ENCODE measurements around the gene DCLK1. TPM values are rescaled to one million over a fixed set of nuclear protein-coding genes. Genes with fewer than 3 reads are reported as not detected.

Gene DCLK1
- total RNA-seq, 4 donors from 2014 or later: 1.1 to 10.8 (median 6.7) TPM

GRCh38 chr13:35957996-35958395 is 173.2 kb downstream of the DCLK1 start:
- Histone ChIP-seq H3K27me3 (no peaks in the 10 kb centered on the region), H3K9me3 (no peaks in the 10 kb centered on the region), H3K36me3 (no peaks in the 10 kb centered on the region), H3K27ac (no peak overlapping the region), H3K4me3 (no peak overlapping the region), H3K4me1 (peaks cover 0 to 9% (median 0%) of the 10 kb centered on the region in 4 donors)
- WGBS, 2 donors (ENCODE audit: low coverage in 1 of 2): 80 to 87% methylated on average over 2 of the region's 2 CpGs
- DNase-seq: no peak
- intact Hi-C loops (cut with DNase I; ENCODE audit: low total_unique reads): no loop called here
- TF ChIP-seq, protein P1, sequence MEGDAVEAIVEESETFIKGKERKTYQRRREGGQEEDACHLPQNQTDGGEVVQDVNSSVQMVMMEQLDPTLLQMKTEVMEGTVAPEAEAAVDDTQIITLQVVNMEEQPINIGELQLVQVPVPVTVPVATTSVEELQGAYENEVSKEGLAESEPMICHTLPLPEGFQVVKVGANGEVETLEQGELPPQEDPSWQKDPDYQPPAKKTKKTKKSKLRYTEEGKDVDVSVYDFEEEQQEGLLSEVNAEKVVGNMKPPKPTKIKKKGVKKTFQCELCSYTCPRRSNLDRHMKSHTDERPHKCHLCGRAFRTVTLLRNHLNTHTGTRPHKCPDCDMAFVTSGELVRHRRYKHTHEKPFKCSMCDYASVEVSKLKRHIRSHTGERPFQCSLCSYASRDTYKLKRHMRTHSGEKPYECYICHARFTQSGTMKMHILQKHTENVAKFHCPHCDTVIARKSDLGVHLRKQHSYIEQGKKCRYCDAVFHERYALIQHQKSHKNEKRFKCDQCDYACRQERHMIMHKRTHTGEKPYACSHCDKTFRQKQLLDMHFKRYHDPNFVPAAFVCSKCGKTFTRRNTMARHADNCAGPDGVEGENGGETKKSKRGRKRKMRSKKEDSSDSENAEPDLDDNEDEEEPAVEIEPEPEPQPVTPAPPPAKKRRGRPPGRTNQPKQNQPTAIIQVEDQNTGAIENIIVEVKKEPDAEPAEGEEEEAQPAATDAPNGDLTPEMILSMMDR (IDR thresholded peaks at IDR 0.05): no peak
- TF ChIP-seq POLR2AphosphoS5 (IDR thresholded peaks at IDR 0.05): no peak
- TF ChIP-seq POLR2A (IDR thresholded peaks at IDR 0.05): no peak
- no peak for TF ChIP-seq EP300 (IDR thresholded peaks at IDR 0.05; ENCODE audit: low read depth)
- in situ Hi-C loops (cut with MboI; ENCODE audit: low pct_ligation_motif_present in 1 of 4, low pct_unique_long_range_greater_than_20kb in 1 of 4, low sequenced_read_pairs in 3 of 4): loop anchor here in 1 of 4 donors (25.0 kb wide), 1 partner anchor 779 kb away; no protein-coding TSS in a partner anchor

DNA sequence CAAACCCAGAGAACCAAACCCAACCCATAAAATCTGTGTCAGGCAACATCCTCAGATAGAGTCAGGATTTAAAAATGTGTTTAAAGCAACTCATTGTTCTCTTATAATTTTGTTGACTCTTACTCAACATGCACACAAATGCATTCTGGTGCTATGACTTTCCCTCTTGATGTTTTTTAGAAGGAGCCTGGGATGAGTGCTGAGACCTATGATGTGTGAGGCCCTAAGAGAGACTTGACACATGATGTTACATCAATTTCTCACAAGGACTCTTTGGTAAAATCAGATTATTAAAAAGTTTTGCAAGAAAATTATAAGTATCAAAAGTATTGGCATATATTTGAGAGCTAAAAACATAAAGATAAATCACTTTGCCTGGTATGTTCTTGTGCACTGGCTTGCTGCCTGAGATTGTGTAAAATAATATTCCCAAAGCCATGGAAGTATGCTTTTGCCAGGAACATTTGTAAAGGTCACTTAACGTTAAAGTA is 173.9 kb downstream of the DCLK1 start:
- Histone ChIP-seq H3K27me3 (no peaks in the 10 kb centered on the region), H3K9me3 (no peaks in the 10 kb centered on the region), H3K4me1 (peaks cover 0 to 9% (median 0%) of the 10 kb centered on the region in 4 donors), H3K36me3 (no peaks in the 10 kb centered on the region), H3K4me3 (no peak overlapping the region), H3K27ac (peak overlapping the region in 1 of 4 donors; percentile 47)
- DNase-seq: no peak
- in situ Hi-C loops (cut with MboI; ENCODE audit: low pct_ligation_motif_present in 1 of 4, low pct_unique_long_range_greater_than_20kb in 1 of 4, low sequenced_read_pairs in 3 of 4) (loop anchor here in 1 of 4 donors (25.0 kb wide), 1 partner anchor 780 kb away; no protein-coding TSS in a partner anchor), intact Hi-C loops (cut with DNase I; ENCODE audit: low total_unique reads) (no loop called here)
- WGBS, 2 donors (ENCODE audit: low coverage in 1 of 2): 47 to 53% methylated on average over 1 of the region's 1 CpG
- TF ChIP-seq, protein P1 (IDR thresholded peaks at IDR 0.05): no peak
- TF ChIP-seq EP300 (IDR thresholded peaks at IDR 0.05; ENCODE audit: low read depth) (no peak), POLR2A (IDR thresholded peaks at IDR 0.05) (no peak), POLR2AphosphoS5 (IDR thresholded peaks at IDR 0.05) (no peak)

- Histone ChIP-seq H3K36me3 (no peaks in the 10 kb centered on the region), H3K9me3 (no peaks in the 10 kb centered on the region), H3K4me1 (peaks cover 0 to 9% (median 0%) of the 10 kb centered on the region in 4 donors), H3K27ac (no peak overlapping the region), H3K4me3 (no peak overlapping the region), H3K27me3 (no peaks in the 10 kb centered on the region)
- in situ Hi-C loops (cut with MboI; ENCODE audit: low pct_ligation_motif_present in 1 of 4, low pct_unique_long_range_greater_than_20kb in 1 of 4, low sequenced_read_pairs in 3 of 4) (loop anchor here in 1 of 4 donors (25.0 kb wide), 1 partner anchor 781 kb away; no protein-coding TSS in a partner anchor), intact Hi-C loops (cut with DNase I; ENCODE audit: low total_unique reads) (no loop called here)
- TF ChIP-seq POLR2A (IDR thresholded peaks at IDR 0.05): no peak
- no peak for DNase-seq
Observed at GRCh38 chr13:35956074-35956473, 175.1 kb downstream of the DCLK1 start.

DNA sequence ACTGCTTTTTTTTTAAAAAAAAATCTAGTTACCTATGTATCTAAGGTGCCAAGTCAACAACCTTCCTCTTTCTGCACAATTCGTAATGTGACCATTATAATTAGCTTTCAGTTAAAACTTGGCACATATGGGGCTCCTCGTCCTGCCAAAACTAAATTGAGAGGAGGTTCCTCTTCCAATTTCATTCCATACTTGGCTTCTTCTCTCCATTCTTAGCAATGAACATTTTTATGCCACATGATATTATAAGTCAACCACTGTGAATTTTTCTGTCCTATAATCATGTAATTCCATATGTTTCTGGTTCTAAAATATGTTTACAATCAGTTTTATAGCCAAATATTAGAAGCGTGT is 177.0 kb downstream of the DCLK1 start:
- in situ Hi-C loops (cut with MboI; ENCODE audit: low pct_ligation_motif_present in 1 of 4, low pct_unique_long_range_greater_than_20kb in 1 of 4, low sequenced_read_pairs in 3 of 4) (loop anchor here in 1 of 4 donors (25.0 kb wide), 1 partner anchor 783 kb away; no protein-coding TSS in a partner anchor), intact Hi-C loops (cut with DNase I; ENCODE audit: low total_unique reads) (no loop called here)
- no peaks in the 10 kb centered on the region for H3K27me3 ChIP-seq
- H3K4me3 ChIP-seq: no peak overlapping the region
- WGBS, 2 donors (ENCODE audit: low coverage in 1 of 2): 32 to 35% methylated on average over 3 of the region's 3 CpGs
- H3K27ac ChIP-seq: peak overlapping the region in 1 of 4 donors; percentile 13
- TF ChIP-seq, protein P1 (IDR thresholded peaks at IDR 0.05): no peak
- no peak for TF ChIP-seq EP300 (IDR thresholded peaks at IDR 0.05; ENCODE audit: low read depth)
- no peak for TF ChIP-seq POLR2AphosphoS5 (IDR thresholded peaks at IDR 0.05)
- no peak for TF ChIP-seq POLR2A (IDR thresholded peaks at IDR 0.05)
- H3K4me1 ChIP-seq: peaks cover 0 to 9% (median 0%) of the 10 kb centered on the region in 4 donors
- H3K36me3 ChIP-seq: no peaks in the 10 kb centered on the region
- H3K9me3 ChIP-seq: no peaks in the 10 kb centered on the region
- DNase-seq: no peak
